ENCODE data around the gene FUT6.
"Not testable (repeated sequence)": the region's sequence is repeated elsewhere in the genome, so short reads cannot be mapped to it uniquely, and the experiment has no call there.

The FUT6 gene, protein sequence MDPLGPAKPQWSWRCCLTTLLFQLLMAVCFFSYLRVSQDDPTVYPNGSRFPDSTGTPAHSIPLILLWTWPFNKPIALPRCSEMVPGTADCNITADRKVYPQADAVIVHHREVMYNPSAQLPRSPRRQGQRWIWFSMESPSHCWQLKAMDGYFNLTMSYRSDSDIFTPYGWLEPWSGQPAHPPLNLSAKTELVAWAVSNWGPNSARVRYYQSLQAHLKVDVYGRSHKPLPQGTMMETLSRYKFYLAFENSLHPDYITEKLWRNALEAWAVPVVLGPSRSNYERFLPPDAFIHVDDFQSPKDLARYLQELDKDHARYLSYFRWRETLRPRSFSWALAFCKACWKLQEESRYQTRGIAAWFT

DNA sequence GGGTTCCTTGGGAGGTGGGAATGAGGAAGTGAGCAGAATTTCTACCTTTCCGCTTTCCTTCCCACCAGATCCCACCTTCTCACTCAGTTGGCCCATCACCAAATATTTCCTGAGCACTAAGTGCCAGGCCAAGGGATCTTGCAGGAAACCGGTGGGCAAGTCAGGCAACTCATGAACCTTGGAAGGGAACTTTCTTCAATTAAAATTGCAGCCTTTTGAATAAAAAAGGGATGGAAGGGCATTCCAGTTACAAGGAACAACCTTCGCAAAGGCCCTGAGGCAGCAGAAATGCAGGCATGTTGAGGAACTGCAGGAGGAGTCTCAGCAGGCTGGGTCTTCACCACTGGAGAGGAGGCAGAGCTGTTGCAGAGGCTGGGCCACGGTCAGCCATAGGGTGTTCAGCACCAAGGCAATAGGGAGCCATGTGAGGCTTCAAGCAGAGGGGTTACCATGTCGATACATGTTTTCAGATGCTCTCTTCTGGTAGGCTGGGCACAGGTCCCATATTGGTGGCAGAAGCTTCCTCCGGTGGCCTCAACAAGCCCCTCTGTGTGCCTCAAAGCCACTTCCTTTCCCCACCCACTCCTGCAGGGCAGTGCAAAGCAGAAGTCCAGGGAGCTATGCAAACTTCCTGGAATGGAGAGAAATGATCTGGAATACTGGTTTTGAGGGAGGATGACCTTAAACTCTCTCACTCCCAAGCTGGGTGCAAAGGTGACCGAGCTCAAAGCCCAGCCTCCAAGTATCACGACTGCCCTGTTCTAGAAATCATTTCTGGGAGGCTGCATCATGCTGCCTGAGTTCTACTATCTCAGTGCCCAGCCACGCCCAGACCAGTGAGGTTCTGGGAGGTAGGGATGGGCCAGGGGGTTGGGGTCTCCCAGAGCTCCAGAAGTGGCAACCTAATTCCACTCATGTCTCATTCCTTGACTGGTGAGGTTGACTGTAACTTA is at the start of gene FUT6:
Gene FUT6, minus strand, starts transcription at position 638 of the 953 bp plus-strand sequence. CDS start 7,135 bp downstream, outside the sequence.
- H3K4me3 ChIP-seq = no peak within 1 kb of the TSS

DNA sequence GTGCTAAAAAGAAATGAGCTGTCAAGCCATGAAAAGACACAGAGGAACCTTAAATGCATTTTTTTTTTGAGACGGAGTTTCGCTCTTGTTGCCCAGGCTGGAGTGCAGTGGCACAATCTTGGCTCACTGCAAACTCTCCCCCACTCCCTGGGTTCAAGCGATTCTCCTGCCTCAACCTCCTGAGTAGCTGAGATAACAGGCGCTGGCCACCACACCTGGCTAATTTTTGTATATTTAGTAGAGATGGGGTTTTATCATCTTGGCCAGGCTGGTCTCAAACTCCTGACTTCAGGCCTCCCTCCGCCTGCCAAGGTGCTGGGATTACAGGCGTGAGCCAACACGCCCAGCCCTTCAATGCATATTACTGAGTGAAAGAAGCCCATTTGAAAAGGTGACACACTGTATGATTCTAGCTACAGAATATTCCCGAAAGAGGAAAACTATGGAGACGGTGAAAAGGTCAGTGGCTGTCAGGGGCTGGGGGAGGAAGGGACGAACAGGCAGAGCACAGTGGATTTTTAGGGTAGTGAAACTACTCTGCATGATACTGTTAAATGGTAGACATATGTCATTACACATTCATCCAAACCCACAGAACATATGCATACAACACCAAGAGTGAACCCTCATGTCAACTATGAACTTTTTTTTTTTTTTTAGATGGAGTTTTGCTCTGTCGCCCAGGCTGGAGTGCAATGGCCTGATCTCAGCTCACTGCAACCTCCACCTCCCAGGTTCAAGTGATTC is 44.7 kb upstream of the FUT6 start:
- H3K27ac ChIP-seq = not testable (repeated sequence)

More for the DNA sequence above, at the start of gene FUT6:
- H3K27ac ChIP-seq = no peak within 1 kb of the TSS

DNA sequence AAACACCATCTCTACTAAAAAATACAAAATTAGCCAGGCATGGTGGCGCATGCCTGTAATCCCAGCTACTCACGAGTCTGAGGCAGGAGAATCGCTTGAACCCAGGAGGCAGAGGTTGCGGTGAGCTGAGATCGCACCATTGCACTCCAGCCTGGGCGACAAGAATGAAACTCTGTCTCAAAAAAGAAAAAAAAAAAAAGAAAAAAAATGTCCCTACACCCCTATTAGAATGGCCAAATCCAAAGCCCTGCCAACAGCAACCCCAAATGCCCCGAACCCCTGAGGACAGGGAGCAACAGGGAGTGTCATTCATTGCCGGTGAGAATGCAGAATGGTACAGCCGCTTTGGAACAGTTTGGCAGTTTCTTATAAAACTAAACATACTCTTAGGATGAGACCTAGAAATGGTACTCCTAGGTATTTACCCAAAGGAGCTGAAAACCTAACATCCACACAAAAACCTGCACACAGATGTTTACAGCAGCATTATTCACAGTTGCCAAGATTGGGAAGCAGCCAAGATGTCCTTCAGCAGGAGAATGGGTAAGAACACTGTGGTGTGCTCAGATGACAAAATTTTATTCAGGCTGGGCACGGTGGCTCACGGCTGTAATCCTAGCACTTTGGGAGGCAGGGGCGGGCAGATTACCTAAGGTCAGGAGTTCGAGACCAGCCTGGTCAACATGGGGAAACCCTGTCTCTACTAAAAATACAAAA is 43.8 kb upstream of the FUT6 start:
- H3K4me3 ChIP-seq, H3K27ac ChIP-seq: not testable (repeated sequence)

More for the DNA sequence above, 44.7 kb upstream of the FUT6 start:
- not testable (repeated sequence) for H3K4me3 ChIP-seq

DNA sequence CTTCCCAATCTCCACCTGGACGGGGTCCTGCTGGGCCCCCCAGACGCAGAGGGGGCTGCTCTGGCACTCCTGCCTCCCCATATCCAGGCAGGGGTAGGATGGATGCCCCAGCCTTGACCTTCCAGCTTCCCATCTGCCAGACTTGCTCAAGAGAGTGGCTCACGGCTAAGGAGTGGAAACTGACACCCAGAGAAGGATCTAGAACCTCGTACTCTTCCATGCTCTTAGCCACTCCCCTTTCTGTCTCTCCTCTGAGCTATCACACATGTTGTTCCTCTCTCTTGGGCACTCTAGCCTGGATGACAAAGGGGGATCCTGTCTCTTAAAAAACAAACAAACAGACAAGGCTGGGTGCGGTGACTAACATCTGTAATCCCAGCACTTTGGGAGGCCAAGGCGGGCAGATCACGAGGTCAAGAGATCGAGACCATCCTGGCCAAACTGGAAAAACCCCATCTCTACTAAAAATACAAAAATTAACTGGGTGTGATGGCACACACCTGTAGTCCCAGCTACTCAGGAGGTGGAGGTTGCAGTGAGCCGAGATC is 43.0 kb upstream of the FUT6 start:
- Histone ChIP-seq H3K4me3 (no peak overlapping the region), H3K27ac (no peak overlapping the region)

DNA sequence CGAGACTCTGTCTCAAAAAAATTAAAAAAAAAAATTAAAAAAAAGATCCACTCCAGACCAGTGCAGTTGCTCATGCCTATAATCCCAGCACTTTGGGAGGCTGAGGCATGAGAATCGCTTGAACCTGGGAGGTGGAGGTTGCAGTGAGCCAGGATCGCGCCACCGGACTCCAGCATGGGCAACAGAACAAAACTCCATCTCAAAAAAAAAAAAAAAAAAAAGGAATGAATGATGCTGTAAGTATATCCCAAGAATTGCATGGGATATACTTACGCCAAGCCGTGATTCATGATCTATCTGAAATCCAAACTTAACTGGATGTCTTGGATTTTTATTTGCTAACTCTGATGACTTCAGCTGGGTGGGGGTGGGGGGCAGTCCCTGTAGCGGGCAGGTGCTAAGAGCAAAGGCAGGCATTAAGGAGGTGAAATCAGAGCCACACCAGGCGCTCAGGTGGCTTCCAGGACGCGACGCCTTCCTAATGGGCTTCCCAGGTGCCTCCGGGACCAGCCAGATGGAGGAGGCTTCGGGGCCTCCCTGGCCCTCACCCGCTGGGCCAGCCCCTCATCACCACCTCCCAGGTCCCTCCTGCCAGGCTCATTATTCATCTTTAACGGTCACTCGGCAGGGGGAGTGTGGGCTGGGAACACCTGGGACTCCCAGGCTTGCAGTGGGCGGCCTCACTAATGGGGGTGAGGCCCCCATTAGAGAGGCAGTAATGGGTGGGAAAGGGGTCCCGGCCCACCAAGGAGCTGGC is 42.2 kb upstream of the FUT6 start:
- Histone ChIP-seq H3K4me3 (no peak overlapping the region), H3K27ac (no peak overlapping the region)

DNA sequence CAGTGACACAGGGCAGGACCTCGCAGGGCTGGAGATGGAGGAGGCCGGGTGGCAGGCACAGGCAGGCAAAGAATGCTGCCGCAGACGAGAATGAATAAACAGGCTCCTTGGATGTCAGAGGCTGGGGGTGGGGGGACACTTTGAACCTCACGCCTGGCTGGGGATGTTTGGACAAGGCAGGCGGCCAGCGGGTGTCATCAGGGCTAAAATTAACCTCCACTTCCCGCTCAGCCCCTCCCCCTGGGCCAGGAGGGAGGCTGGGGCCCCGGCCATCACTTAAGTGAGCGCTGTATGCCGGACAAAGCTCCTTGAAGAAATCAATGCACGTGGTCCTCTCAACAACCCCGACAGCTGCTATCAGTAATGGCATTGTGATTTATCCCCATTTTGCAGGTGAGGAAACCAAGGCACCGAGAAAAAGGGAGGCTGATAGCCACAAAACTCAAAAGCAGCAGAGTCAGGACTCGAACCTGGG is 41.1 kb upstream of the FUT6 start:
- Histone ChIP-seq H3K4me3 (no peak overlapping the region), H3K27ac (no peak overlapping the region)

DNA sequence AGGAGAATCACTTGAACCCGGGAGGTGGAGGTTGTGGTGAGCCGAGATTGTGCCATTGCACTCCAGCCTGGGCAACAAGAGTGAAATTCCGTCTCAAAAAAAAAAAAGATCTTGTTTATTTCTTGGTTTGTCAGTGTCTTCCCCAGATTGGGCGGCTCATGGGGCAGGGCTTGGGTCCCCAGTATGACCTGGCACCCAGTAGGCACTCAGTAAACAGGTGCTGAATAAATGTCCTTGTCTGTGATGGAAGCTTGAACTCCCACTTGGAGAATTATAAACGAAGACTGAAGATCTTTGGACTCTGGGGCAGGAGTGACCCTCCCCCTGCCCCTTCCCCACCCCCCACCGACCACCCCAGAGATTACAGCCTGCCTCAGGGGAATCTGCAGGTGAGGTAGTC is 40.7 kb upstream of the FUT6 start:
- Histone ChIP-seq H3K4me3 (no peak overlapping the region), H3K27ac (no peak overlapping the region)

DNA sequence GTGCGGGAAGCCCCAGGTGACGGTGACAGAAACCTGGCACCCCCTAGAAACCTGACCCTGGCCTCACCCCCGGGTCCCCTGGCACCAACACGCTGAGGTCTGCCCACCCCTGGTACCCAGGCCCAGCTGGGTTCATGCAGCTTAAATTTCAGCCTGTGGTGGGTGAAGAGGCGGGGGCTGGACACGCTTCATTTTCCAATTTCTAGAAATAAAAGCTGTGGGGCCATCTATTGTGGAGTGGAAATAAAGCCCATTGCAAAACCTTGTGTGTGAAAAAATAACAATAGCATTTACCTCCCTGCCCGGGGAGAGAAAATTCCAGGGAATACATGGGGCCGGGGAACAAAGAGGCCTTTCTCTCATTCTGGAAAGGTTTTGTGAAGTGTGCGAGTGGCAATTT is 38.4 kb upstream of the FUT6 start:
- Histone ChIP-seq H3K4me3 (no peak overlapping the region), H3K27ac (no peak overlapping the region)

DNA sequence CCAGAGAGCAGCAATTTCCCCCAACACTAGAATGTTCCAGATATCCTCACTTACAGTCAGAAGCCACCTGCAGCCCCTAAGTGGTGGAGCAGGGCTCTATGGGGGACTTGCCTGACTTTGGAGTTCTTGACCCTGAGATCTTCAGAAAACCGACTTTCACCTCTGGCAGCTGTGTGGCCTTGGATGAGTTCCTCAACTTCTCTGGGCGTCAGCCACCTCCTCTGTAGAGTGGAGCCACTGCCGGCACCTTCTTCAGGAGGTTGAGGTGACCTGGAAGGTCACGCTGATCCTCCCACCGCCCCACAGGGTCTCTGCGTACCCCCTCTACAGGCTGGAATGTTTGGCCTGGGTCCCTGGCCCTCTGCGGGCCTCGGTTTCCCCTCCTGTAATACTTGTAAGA is 37.9 kb upstream of the FUT6 start:
- H3K27ac ChIP-seq = no peak overlapping the region

DNA sequence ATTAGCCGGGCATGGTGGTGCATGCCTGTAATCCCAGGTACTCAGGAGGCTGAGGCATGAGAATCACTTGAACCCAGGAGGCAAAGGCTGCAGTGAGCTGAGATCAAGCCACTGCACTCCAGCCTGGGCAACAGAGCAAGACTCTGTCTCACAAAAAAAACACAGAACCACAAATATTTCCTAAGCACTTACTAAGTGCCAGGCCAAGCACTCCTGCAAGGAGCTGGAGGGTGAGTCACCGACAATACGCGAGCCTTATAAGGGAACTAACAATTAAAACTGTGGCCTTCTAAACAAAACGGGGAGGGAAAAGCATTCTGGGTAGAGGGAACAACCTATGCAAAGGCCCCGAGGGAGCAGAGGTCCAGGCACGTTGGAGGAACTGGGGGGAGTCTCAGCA is 35.0 kb upstream of the FUT6 start:
- H3K27ac ChIP-seq, H3K4me3 ChIP-seq: not testable (repeated sequence)

More for the DNA sequence above, 37.9 kb upstream of the FUT6 start:
- no peak overlapping the region for H3K4me3 ChIP-seq

DNA sequence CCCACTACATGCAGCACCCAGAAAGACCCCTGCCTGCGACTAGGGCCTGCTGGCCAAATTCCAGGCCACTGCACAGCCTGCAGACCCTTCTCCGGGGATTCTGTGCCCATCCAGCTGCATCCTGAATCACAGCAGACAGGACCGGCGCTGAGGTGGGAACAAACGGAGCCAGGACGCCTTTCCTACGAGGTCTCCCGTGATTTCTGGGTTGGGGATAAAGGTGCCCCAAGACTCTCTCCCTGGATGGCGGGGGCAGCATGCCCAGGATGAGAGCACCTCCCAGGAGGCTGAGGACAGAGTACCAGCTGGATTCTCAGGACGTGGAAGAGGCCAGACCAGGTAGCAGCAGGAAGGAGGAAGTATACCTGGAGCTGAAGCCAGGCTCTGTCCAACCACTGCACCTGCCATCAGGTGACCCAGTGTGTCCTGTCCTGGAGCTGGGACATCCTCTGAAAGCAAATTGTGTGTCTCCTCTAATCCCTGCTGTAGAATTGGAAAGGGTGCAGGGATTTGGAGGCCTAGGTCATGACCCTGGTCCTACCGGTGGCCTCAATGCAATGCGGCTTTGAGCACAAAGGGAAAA is 34.2 kb upstream of the FUT6 start:
- Histone ChIP-seq H3K27ac (no peak overlapping the region), H3K4me3 (no peak overlapping the region)

DNA sequence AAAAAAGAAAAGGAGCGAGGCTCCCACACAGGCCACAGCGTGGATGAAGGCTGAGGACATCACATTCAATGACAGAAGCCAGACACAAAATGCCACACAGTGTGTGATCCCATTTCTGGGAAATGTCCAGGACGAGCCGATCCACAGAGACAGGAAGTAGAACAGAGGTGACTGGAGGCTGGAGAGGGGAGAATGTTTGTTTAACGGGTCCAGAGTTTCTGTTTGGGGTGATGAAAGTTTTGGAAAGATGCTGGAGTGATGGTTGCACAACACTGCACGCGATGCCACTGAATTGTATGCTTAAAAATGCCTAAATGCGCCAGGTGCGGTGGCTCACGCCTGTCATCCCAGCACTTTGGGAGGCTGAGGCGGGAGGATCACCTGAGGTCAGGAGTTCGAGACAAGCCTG is 31.5 kb upstream of the FUT6 start:
- Histone ChIP-seq H3K4me3 (no peak overlapping the region), H3K27ac (no peak overlapping the region)

DNA sequence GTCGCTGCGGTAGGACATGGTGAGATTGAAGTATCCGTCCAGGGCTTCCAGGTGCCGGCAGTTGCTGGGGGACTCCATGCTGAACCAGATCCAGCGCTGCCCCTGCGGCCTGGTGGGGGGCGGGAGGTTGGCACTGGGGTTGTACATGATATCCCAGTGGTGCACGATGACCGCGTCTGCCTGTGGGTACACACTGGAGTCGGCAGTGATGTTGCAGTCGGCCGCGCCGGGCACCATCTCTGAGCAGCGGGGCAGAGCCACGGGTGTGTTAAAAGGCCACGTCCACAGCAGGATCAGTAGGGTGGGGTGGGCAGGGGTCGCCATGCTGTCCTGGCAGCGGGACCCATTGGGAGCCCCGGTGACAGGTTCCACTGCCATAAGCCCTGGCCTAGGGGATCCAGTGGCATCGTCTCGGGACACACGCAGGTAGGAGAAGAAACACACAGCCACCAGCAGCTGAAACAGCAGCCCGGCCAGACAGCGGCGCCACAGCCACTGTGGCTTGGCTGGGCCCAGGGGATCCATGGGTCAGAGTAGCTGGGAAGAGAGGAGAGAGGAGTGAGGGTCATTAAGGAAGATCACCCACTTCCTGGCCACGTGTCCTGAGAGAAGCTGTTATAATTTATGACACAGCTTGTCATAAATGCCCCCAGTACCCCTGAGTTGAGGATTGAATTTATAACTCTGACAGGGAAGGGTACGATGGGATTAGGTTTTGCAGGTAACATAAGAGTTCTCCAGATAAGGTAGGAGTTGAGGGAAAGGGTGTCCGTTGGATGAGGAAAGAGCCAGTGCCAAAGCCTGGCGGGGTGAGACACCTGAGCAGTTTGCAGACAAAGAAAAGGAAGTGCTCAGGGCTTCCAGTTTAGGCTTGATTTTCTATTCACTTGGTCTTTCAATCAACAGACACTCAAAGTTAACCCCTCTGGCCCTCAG is 28.0 kb upstream of the FUT6 start:
- no peak overlapping the region for H3K27ac ChIP-seq
- no peak overlapping the region for H3K4me3 ChIP-seq

DNA sequence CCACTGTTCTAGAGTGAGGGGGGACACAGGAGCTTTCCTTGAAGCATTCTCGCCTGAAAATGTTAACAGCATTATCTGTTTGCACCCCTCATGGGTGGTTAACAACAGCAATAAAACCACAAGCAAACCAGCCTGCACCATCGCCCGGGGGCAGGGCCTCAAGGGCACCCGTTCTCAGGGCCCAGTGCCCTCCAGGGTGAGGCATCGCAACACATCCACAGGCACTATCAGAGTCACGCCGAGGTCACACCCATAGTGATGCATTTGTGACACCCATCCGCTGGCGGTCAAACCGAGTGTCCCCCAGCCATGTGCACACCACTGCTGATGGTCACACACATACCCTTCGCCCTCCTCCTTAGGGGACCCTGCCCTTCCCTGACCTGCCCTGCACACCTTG is 26.3 kb upstream of the FUT6 start:
- Histone ChIP-seq H3K4me3 (no peak overlapping the region), H3K27ac (no peak overlapping the region)

DNA sequence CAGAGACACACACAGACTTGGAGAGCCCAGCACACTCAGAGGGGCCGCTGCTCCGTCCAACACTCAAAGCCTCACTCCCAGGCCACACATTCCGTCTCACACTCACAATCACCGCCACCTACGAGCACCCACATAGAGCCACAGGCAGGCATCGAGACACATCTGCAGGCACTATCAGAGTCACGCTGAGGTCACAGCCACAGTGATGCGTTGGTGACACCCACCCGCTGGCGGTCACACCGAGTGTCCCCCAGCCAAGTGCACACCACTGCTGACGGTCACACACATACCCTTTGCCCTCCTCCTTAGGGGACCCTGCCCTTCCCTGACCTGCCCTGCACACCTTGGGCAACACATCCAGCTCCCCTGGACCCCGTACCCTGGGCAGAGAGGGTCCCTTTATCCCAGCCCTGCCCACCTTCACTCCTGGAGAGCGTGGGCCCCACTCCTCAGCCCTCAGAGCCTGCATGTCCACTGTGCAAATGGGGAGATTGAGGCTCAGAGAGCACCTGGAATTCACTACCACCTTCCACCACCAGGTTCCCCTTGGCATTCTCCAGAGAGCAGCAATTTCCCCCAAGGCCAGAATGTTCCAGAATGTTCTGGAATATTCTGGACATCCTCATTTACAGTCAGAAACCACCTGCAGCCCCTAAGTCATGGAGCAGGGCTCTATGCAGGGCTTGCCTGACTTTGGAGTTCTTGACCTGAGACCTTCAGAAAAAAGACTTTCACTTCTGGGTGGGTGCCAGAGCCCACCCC is 25.4 kb upstream of the FUT6 start:
- H3K4me3 ChIP-seq = no peak overlapping the region
- H3K27ac ChIP-seq = no peak overlapping the region

DNA sequence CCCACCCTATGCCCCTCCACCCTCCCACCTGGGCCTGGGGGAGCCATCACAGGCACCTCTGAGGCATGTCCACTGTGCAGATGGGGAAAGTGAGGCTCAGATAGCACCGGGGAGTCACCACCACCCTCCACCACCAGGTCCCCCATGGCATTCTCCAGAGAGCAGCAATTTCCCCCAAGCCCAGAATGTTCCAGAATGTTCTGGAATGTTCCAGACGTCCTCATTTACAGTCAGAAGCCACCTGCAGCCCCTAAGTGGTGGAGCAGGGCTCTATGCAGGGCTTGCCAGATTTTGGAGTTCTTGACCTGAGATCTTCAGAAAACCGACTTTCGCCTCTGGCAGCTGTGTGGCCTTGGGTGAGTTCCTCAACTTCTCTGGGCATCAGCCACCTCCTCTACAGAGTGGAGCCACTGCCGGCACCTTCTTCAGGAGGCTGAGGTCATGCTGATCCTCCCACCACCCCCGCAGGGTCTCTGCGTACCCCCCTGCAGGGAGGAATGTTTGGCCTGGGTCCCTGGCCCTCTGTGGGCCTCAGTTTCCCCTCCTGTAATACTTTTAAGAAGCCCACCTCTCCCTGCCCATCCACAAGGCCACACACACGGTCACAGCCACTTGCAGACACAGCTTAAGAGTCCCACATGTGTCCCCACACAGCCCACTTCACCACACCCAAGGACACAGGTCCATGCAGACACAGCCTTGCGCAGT is 24.7 kb upstream of the FUT6 start:
- H3K4me3 ChIP-seq = no peak overlapping the region
- no peak overlapping the region for H3K27ac ChIP-seq
